NCI-H2029 treated with DMSO at 0.1 percent for 48 hours (cell line): ENCODE data around the gene OAS1.
A peak's percentile ranks its signal among the peaks of the same experiment; 100 is the strongest.
"Not testable (repeated sequence)": the region's sequence is repeated elsewhere in the genome, so short reads cannot be mapped to it uniquely, and the experiment has no call there.

Experiments used
- DNase-seq: peaks from one replicate; lab custom pipeline; 2025; lab: John Stamatoyannopoulos, UW

OAS1 gene

GRCh38 chr12:112900298-112901145 lies 6.2 kb upstream of the OAS1 start:
- DNase-seq, result peak; percentile 86

GRCh38 chr12:112901271-112901670 lies 5.5 kb upstream of the OAS1 start:
- no peak for DNase-seq

DNA sequence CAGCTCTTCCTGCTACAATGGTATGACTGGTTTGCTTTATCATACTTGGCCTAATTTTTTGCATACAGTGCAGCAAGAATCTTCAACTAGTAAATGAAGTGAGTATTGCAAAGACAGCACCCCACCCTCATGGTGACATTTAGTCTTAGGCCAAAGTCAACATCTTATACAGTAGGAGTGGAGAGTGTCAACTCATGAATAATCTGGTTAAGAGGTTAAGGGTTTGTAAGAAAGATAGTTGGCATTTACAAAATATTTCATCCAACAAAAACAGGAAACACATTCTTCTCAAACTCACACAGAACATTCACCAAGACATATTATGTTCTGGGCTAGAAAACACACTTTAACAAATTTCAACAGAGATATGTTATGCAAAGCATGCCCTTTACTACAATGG lies 2.2 kb upstream of the OAS1 start:
- DNase-seq, result no peak

DNA sequence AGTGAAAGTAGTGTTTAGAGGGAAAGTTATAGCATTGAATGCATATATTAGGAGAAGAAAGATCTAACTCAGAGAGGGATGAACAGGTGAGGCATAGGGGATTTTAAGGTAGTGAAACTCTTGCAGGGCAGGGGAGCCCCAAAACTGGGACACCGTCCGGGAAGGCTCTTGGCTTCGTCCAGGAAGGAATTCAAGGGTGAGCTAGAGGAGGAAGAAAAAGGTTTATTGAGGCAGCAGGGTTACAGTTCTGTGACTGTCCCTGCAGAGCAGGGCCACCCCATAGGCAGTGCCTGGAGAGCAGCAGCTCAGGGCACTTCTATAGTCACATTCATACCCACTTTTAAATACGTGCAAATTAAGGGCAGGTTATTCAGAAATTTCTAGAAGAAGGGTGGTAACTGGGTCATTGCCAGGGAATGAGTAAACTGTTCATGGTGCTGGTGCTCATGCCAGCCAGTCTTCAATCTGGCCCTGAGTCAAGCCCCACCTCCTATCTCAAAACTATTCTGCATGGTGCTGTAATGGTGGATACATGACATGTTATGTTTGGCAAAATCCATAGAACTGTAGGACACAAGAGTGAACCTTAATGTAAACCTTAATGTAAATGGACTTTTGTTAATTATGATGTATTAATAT lies 1.2 kb upstream of the OAS1 start:
- peak; percentile 60 for DNase-seq

DNA sequence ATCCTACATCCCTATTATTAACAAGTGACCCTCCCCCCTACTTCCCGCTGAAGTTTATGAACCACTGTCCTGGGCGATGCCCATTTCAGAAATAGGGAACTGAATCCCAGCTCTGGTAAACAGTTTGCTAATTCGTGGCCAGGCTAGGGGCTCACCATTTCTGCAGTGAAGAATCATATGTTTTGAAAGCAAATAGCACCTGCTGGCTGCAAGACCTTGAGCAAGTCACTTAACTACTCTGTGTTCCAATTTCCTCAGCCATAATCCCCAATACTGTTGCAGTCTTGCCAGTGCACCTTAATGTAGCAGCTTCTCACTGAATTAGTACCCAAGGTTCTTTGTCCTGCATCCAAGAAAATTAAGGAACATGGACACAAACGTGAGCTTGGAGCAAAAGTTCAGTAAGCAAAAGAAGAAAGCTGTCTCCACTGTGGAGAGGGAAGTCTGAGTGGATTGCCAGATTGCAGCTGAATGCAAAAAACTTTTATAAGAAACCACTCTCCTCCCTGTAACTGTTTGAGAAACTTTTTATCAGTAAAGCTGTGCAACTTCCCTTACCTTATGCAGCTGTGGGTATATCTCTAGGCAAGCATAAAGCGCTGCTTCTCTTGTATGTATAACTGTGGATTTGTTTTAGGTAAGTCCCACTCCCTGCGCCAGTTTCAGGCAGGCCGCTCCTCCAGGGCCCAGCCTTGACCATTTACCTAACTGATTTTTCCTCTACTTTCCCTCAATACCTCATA lies 824 bp downstream of the OAS1 start:
- DNase-seq, result no peak

DNA sequence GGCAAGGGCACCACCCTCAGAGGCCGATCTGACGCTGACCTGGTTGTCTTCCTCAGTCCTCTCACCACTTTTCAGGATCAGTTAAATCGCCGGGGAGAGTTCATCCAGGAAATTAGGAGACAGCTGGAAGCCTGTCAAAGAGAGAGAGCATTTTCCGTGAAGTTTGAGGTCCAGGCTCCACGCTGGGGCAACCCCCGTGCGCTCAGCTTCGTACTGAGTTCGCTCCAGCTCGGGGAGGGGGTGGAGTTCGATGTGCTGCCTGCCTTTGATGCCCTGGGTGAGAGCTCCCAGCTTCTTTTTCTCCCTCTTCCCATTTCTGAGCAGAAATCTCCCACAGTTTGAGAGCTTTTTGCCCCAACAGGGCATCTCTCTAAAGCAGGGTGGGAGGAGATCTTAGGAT lies 1.8 kb downstream of the OAS1 start:
- DNase-seq, result no peak

GRCh38 chr12:112909693-112910092 lies 2.9 kb downstream of the OAS1 start:
- no peak for DNase-seq

DNA sequence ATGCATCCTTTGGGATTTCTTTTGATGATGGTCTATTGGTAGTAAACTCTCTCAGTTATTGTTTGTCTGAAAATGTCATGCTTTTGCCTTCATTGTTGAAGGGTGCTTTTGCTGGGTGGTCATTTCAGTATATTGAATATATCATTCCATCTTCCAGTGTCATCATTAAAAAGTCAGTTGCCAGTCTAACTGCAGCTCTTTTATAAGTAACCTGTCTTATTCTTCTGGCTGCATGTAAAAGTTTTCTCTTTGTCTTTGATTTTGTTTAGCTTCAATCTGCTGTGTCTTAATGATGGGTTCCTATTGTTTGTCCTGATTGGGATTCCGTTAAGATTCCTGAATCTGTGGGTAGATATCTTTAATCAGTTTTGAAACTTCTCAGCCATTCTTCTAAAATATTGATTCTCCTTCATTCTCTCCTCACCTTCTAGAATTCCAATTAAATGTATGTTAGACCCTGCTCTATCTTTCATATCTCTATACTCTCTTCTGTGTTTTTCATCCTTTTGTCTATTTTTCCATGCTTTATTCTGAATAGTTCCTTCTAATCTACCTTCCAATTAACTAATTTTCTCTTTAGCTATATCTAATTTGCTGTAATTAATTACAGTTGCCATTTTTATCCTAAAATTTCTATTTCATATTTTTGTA lies 6.4 kb downstream of the OAS1 start:
- DNase-seq, result no peak

DNA sequence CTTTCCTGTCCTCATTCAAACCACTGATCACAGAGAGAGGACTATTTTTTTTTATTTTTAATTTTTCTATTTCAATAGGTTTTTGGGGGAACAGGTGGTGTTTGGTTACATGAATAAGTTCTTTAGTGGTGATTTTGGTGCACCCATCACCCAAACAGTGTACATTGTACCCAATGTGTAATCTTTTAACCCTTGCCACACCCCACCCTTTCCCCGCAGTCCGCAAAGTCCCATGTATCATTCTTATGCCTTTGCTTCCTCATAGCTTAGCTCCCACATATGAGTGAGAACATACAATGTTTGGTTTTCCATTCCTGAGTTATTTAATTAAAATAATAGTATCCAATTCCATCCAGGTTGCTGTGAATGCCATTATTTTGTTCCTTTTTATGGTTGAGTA lies 7.1 kb downstream of the OAS1 start:
- not testable (repeated sequence) for DNase-seq

DNA sequence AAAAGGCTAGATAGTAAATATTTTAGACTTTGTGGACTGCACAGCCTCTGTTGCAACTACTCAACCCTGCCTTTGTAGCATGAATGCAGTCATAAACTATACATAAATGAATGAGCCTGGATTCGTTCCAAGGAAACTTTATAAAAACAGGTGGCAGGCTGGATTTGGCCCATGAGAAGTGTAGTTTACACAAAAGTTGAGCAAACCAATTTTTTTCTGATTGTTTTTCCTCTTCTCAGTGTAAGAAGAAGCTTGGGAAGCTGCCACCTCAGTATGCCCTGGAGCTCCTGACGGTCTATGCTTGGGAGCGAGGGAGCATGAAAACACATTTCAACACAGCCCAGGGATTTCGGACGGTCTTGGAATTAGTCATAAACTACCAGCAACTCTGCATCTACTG lies 9.5 kb downstream of the OAS1 start:
- DNase-seq, result no peak

- DNase-seq, result no peak
Observed at GRCh38 chr12:112919121-112919520, 12.4 kb downstream of the OAS1 start.

GRCh38 chr12:112924986-112925385 lies 18.2 kb downstream of the OAS1 start:
- no peak for DNase-seq

GRCh38 chr12:112926416-112927033 lies 19.8 kb downstream of the OAS1 start:
- DNase-seq, result not testable (repeated sequence)

DNA sequence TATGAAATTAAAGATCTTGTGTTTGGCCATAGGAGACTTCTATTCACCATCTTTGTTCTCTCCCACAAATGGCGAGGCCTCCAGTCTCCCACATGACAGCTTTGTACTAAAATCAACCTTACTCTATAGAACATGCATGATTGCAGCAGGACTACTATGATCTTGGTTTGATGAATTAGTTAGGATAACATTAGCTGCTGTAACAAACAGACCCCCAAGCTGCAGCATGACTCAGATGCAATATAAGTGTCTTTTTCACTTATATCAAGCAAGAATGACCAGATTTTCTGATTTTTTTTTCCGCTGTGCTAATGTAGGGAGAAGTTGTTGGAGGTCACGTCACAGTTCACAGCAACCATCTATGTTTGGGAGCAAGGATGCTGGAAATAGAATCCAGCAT lies 20.7 kb downstream of the OAS1 start:
- no peak for DNase-seq

- DNase-seq, result no peak
Observed at GRCh38 chr12:112927925-112928324, 21.2 kb downstream of the OAS1 start.

DNA sequence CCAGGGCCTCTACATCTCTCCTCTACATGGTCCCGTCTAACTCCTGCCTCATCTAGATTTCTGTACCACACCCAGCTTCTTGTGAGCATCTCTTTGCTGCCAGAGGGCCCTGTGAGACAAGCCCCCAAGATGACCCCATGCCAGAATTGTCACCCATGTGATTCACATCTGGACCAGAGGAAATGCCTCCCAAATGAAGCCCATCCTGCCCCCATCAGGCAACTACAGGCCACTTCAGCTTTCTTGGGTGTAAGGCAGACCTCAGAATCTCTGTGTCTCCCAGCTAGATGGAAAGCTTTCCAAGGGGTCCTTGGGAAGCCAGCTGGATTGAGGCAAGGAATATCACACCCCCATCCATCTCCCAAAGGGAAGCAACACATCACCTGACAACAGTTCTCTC lies 22.2 kb downstream of the OAS1 start:
- DNase-seq, result no peak

DNA sequence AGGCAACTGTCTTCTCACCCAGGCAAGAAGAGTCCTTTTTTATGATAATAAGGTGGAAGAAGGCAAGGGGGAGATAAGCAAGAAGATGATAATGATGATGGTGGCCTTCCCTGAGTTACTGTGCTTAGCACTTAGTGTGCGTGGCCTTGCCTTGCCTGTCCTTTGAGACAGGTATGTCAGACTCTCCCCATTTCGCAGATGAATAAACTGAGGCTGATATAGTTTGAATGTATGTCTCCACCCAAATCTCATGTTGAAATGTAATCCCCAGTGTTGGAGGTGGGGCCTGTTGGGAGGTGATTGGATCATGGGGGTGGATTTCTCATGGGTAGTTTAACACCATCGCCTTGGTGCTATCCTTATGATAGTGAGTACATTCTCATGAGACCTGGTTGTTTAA lies 23.0 kb downstream of the OAS1 start:
- DNase-seq, result no peak

GRCh38 chr12:112930350-112930749 lies 23.6 kb downstream of the OAS1 start:
- DNase-seq, result no peak

DNA sequence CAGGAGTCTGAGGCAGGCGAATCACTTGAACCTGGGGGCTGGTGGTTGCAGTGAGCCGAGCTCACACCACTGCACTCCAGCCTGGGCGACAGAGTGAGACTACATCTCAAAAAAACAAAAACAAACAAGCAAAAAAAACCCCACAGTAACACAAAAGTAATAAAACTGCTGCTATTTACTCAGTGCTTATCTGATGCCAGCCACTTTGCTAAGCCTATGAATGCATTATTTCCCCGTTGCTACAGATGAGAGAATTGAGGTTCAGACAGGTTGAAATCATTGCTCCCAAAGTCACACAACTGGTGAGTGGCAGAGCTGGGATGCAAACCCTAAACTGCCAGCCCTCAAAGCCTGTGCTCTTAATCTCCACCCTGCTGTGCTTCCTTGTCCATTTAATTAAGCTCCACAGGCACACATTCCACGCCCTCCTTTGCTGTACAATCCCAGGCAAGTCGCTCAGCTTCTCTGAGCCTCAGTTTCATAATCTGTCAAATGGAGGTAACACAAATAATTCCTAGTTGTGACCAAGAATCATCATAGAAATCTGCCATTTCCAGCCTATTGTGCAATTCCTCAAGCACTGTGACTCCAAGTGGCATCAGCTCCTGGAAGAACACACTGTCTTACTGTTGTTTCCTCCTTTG lies 25.8 kb downstream of the OAS1 start:
- DNase-seq, result no peak

DNA sequence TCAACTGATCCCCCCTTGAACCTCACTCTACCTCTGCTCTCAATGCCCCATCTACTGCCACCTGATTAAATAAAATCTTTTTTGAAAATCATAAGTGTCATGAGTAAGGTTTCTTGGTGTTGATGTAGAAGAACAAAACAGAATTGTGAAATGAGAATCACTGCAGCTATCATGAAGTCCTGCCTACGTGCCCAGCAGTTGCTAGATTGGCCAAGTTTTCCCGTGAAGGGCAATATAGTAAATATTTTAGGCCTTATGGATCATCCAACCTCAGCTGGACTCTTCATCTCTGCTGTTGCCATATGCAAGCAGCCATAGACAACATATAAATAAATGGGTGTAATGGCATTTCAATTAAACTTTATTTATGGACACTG lies 26.4 kb downstream of the OAS1 start:
- no peak for DNase-seq

DNA sequence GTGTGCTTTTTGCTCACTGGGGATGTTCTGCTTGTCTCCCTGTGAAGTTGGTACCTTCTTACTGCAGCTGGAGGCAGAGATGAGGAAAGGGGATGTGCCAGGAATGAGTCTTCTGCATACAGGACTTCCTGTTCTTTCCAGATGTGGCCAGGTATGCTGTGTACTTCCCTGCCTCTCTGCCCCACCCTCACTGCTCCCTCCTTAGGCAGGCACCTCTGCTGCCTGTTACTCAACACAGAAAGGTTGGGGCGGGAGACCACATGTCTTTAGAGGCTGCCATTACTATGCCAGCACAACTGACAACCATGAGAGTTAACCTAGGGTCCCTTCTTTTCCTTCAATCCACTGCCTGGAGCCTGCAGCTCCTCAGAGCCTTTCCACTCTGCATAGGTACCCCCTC lies 29.5 kb downstream of the OAS1 start:
- DNase-seq, result no peak

DNA sequence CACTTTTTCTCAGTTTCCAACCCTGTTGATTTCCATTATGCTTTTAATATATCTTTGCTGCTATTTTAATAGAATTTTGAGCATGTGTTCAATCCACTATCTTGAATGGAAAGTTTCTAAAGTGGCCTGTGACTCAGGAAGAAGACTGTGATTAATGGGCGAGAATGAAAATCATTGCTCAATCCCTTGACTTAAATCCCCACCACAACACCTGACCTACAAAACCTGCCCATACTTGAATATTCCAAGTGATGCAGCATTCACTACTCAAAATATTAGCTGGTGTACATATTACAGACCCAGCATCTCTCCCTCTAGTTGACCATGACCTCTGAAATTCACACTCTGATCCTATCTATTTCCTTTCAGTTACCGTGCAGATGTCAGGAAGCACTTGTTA lies 30.2 kb downstream of the OAS1 start:
- DNase-seq, result no peak
